GM12873 (cell line): Measurements from ENCODE around the gene TMEM163.

Source experiments
- TF ChIP-seq, protein P1 (sequence below): IDR thresholded peaks from 2 replicates; pipeline ENCODE4 v1.5.1; 2012; ENCODE audit warnings: low read depth, mild to moderate bottlenecking, moderate library complexity, low read length, control low read depth; ENCODE audit not compliant: insufficient read depth; ENCODE audit errors: missing control alignments

Gene TMEM163

DNA sequence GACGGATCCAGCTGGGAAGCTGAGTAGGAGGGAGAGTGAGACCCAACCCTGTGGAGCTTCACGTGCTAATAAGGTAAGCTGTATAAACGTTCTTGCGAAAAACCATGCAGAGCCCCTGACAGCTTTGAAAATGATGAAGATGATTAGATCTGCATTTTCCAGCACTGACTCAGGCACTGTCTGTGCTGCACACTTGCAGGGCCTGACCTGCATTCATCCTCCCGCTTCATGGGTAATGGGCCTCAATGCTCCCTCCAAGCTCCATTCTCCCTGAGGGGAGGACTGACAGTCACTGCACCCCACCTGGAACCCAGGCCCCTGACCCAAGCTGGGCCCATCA is 205.4 kb downstream of the TMEM163 start:
- TF ChIP-seq, protein P1, sequence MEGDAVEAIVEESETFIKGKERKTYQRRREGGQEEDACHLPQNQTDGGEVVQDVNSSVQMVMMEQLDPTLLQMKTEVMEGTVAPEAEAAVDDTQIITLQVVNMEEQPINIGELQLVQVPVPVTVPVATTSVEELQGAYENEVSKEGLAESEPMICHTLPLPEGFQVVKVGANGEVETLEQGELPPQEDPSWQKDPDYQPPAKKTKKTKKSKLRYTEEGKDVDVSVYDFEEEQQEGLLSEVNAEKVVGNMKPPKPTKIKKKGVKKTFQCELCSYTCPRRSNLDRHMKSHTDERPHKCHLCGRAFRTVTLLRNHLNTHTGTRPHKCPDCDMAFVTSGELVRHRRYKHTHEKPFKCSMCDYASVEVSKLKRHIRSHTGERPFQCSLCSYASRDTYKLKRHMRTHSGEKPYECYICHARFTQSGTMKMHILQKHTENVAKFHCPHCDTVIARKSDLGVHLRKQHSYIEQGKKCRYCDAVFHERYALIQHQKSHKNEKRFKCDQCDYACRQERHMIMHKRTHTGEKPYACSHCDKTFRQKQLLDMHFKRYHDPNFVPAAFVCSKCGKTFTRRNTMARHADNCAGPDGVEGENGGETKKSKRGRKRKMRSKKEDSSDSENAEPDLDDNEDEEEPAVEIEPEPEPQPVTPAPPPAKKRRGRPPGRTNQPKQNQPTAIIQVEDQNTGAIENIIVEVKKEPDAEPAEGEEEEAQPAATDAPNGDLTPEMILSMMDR, result no peak

- TF ChIP-seq, protein P1, result no peak
These were observed 205.9 kb downstream of the TMEM163 start for GRCh38 chr2:134512734-134513464.

DNA sequence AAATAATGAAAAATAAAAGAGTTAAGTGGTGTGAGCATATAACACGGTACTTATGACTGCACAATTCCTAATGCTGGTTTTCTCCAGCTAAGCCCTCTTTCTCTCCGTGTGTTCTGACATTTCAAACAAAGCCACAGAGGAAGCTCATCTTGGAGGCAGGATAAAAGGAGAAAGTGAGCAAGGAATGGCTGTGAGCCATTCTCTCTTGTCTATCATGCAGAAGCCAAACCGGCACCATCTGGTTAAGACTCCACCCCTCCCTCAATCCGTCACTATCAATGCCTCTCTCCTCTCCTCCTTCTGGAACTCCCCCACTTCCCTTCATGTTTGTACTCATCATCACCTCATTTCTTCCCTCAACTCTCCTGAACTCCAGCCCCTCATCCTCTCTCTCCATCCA is 210.4 kb downstream of the TMEM163 start:
- TF ChIP-seq, protein P1, result no peak

DNA sequence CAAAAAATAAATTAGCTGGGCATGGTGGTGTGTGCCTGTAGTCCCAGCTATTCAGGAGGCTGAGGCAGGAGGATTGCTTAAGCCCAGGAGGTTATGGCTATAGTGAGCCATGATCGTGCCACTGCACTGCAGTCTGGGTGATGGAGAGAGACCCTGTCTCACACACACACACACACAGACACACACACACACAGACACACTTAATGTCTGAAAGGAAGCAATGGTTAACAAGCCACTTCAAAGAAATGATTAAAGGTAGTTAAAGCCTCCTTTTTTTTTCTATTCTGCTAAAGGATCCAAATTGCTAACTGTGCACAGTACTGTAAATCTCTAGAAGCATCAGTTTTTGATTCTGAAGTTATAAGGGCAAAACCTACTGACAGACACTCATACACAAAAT is 211.1 kb downstream of the TMEM163 start:
- TF ChIP-seq, protein P1, result no peak

DNA sequence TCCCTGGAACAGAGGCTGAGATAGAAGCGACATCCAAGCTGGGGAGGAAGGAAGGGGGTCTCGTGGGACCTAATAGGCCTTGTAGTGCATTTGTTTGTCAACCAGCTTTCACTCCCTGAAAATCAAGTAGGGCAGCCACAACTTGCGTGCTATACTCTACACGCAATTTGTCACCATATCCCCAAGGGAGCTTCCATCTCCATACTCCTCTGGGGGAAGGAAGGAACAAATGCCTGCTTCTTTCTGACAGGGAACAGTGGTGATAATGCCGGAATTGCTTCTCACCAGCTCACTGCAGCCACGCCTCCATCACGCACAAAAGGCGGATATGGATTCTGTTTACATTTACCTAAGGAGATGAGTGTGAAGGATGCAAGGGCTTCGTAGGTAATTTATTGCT is 213.4 kb downstream of the TMEM163 start:
- TF ChIP-seq, protein P1, result no peak

- TF ChIP-seq, protein P1, result no peak
These were observed 214.0 kb downstream of the TMEM163 start for GRCh38 chr2:134504586-134505336.

DNA sequence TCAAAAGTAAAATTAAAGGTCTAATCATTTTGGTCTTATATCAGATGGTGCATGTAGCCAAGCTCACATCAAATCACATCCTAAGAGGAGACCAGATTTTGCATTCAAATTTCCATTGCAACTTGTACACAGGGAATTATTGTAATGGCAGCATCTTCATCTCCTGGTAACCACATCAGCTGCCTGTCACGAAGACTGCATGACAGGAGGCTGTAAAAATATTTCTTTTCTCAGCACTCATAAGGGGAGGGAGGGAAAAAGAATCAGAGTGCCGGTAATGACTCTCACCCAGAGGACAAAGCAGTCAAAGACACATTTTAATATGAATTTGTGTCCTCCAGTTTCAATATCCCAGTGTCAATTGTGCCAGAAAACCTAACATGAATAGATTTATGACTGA is 216.7 kb downstream of the TMEM163 start:
- TF ChIP-seq, protein P1, result no peak
